Activated T-helper 1 cell treated with anti-CD3 and anti-CD28 coated beads, Interleukin-2, amount 50 U/mL, for 16 hours (primary cell): ENCODE results near the gene LACRT.
A peak's percentile ranks its signal among the peaks of the same experiment; 100 is the strongest.
"Not testable (repeated sequence)": the region's sequence is repeated elsewhere in the genome, so short reads cannot be mapped to it uniquely, and the experiment has no call there.

ENCODE experiments used
- DNase-seq, 2 donors: peaks; one replicate each; pipeline ENCODE4 v3.0.0-alpha.2; 2020; ENCODE audit warnings: low read depth in 1 of 2, low spot score in 1 of 2

The LACRT gene

GRCh38 chr12:54639112-54639511, 4.4 kb upstream of the LACRT start:
- DNase-seq = not testable (repeated sequence)

GRCh38 chr12:54631988-54632728, 2.5 kb downstream of the LACRT start:
- no peak for DNase-seq

- no peak for DNase-seq
These were observed 3.1 kb downstream of the LACRT start for GRCh38 chr12:54631551-54631950.

GRCh38 chr12:54629925-54630324, 4.8 kb downstream of the LACRT start:
- no peak for DNase-seq

- no peak for DNase-seq
These were observed 6.4 kb downstream of the LACRT start for GRCh38 chr12:54628186-54628846.

- DNase-seq = no peak
These were observed 7.4 kb downstream of the LACRT start for GRCh38 chr12:54627304-54627703.

GRCh38 chr12:54625598-54625997, 9.1 kb downstream of the LACRT start:
- no peak for DNase-seq

- no peak for DNase-seq
These were observed 10.1 kb downstream of the LACRT start for GRCh38 chr12:54624315-54625279.

GRCh38 chr12:54622463-54623183, 12.1 kb downstream of the LACRT start:
- DNase-seq = no peak

- no peak for DNase-seq
These were observed 17.6 kb downstream of the LACRT start for GRCh38 chr12:54616933-54617680.

- DNase-seq = no peak
These were observed 22.4 kb downstream of the LACRT start for GRCh38 chr12:54612225-54612750.

- DNase-seq = no peak
These were observed 23.0 kb downstream of the LACRT start for GRCh38 chr12:54611715-54612149.

GRCh38 chr12:54608769-54609168, 25.9 kb downstream of the LACRT start:
- DNase-seq = no peak

- no peak for DNase-seq
These were observed 26.5 kb downstream of the LACRT start for GRCh38 chr12:54608156-54608555.

- DNase-seq = no peak
These were observed 28.1 kb downstream of the LACRT start for GRCh38 chr12:54606556-54606955.

- DNase-seq = no peak
These were observed 29.3 kb downstream of the LACRT start for GRCh38 chr12:54605138-54605970.

- DNase-seq = no peak
These were observed 30.3 kb downstream of the LACRT start for GRCh38 chr12:54604436-54604835.

- DNase-seq = no peak
These were observed 30.8 kb downstream of the LACRT start for GRCh38 chr12:54603872-54604271.

- peak; percentile 27 to 33 for DNase-seq
These were observed 31.4 kb downstream of the LACRT start for GRCh38 chr12:54603173-54603814.
